HL-60/S4 treated with phorbol 12-myristate 13-acetate at 8.2 ng/mL for 4 days and 3 days (cell line): ENCODE results near the gene PHYHD1.
"Not testable (repeated sequence)": the region's sequence is repeated elsewhere in the genome, so short reads cannot be mapped to it uniquely, and the experiment has no call there.

ENCODE experiments used
- in situ Hi-C: fragments of 300-500 bp; cut with MboI; formaldehyde crosslinking; loops from 2 replicates; pipeline ENCODE4 v1.15.0; 2022; ENCODE audit warnings: low sequenced_read_pairs

The PHYHD1 gene

GRCh38 chr9:128919402-128920089, 1.2 kb upstream of the PHYHD1 start:
- in situ Hi-C loops, result loop anchor here (10.0 kb wide), 1 partner anchor 65 kb away; no protein-coding TSS in a partner anchor

- in situ Hi-C loops, result loop anchor here (10.0 kb wide), 1 partner anchor 67 kb away; no protein-coding TSS in a partner anchor
These were observed 1.3 kb downstream of the PHYHD1 start for GRCh38 chr9:128921881-128922763.

GRCh38 chr9:128923493-128923883, 2.7 kb downstream of the PHYHD1 start:
- in situ Hi-C loops, result loop anchor here (10.0 kb wide), 1 partner anchor 69 kb away; no protein-coding TSS in a partner anchor

GRCh38 chr9:128927731-128928411, 7.1 kb downstream of the PHYHD1 start:
- in situ Hi-C loops, result loop anchor here (10.0 kb wide), 1 partner anchor 73 kb away; no protein-coding TSS in a partner anchor

- in situ Hi-C loops, result loop anchor here (10.0 kb wide), 1 partner anchor 74 kb away; no protein-coding TSS in a partner anchor
These were observed 7.8 kb downstream of the PHYHD1 start for GRCh38 chr9:128928624-128929023.

- in situ Hi-C loops, result loop anchor here (10.0 kb wide), 1 partner anchor 75 kb away; no protein-coding TSS in a partner anchor
These were observed 8.8 kb downstream of the PHYHD1 start for GRCh38 chr9:128929560-128929959.

- in situ Hi-C loops, result no loop called here
These were observed 12.9 kb downstream of the PHYHD1 start for GRCh38 chr9:128933731-128934130.

GRCh38 chr9:128936171-128936865, 15.5 kb downstream of the PHYHD1 start:
- in situ Hi-C loops, result no loop called here

GRCh38 chr9:128937310-128938165, 16.8 kb downstream of the PHYHD1 start:
- in situ Hi-C loops, result no loop called here

- in situ Hi-C loops, result no loop called here
These were observed 19.6 kb downstream of the PHYHD1 start for GRCh38 chr9:128940271-128940921.

GRCh38 chr9:128940946-128941755, 20.4 kb downstream of the PHYHD1 start:
- in situ Hi-C loops, result no loop called here

- in situ Hi-C loops, result no loop called here
These were observed 23.2 kb downstream of the PHYHD1 start for GRCh38 chr9:128943832-128944620.

- in situ Hi-C loops, result not testable (repeated sequence)
These were observed 24.2 kb downstream of the PHYHD1 start for GRCh38 chr9:128944966-128945365.

GRCh38 chr9:128945798-128946501, 25.2 kb downstream of the PHYHD1 start:
- in situ Hi-C loops, result no loop called here

- in situ Hi-C loops, result no loop called here
These were observed 25.9 kb downstream of the PHYHD1 start for GRCh38 chr9:128946571-128947276.

- in situ Hi-C loops, result no loop called here
These were observed 26.4 kb downstream of the PHYHD1 start for GRCh38 chr9:128947277-128947526.
